MCF 10A (cell line): ENCODE data around the gene COQ10B. TPM values are rescaled to one million over a fixed set of nuclear protein-coding genes. Genes with fewer than 3 reads are reported as not detected.

Experiments used
- BruUV-seq: library from RNA; stranded (reverse); fragments of 400-500 nt; replicated peaks from 2 replicates; lab custom pipeline; 2021; lab: Mats Ljungman, UMichigan
- CTCF ChIA-PET: fragments of 300-600 bp; sonication (Branson Sonifier 250); formaldehyde crosslinking; extraction: SDS; loops from one replicate; lab custom pipeline; 2021; ENCODE audit warnings: antibody characterized with exemption, inconsistent platforms; lab: Yijun Ruan, JAX
- POLR2A ChIA-PET: fragments of 300-600, 350-650 bp; sonication (Branson Sonifier 250); formaldehyde crosslinking; extraction: SDS; loops from one replicate; lab custom pipeline; 2020; ENCODE audit warnings: antibody characterized with exemption, inconsistent platforms; lab: Yijun Ruan, JAX
- DNase-seq: peaks from one replicate; pipeline ENCODE4 v3.0.0-alpha.2; 2018; ENCODE audit not compliant: unreplicated experiment
- H3K27ac Mint-ChIP-seq: one replicate; pipeline ENCODE4 v1.8.0; 2022; ENCODE audit warnings: mild to moderate bottlenecking, low read depth, mixed read lengths; ENCODE audit not compliant: unreplicated experiment
- H3K27me3 Mint-ChIP-seq: one replicate; pipeline ENCODE4 v1.8.0; 2022; ENCODE audit warnings: mixed read lengths; ENCODE audit not compliant: insufficient read depth, unreplicated experiment
- H3K36me3 Mint-ChIP-seq: one replicate; pipeline ENCODE4 v1.8.0; 2022; ENCODE audit warnings: mild to moderate bottlenecking, moderate library complexity, mixed read lengths; ENCODE audit not compliant: insufficient read depth, unreplicated experiment
- H3K4me1 Mint-ChIP-seq: one replicate; pipeline ENCODE4 v1.8.0; 2022; ENCODE audit warnings: mixed read lengths; ENCODE audit not compliant: insufficient read depth, unreplicated experiment
- H3K4me3 Mint-ChIP-seq: one replicate; pipeline ENCODE4 v1.8.0; 2022; ENCODE audit warnings: mild to moderate bottlenecking, moderate library complexity, mixed read lengths; ENCODE audit not compliant: unreplicated experiment
- H3K9me3 Mint-ChIP-seq: one replicate; pipeline ENCODE4 v1.8.0; 2022; ENCODE audit warnings: mixed read lengths; ENCODE audit not compliant: unreplicated experiment
- intact Hi-C: fragments of 100-400 bp; cut with micrococcal nuclease; formaldehyde crosslinking; loops from 2 replicates; pipeline ENCODE4 v1.14.1; 2022
- total RNA-seq: library from RNA; stranded (reverse); gene quantifications from 2 replicates; pipeline ENCODE4 v1.2.3, GENCODE V29; 2022
- TF ChIP-seq, protein P1 (sequence below): fragments of 200-600 bp; IDR thresholded peaks from one replicate; pipeline ENCODE4 v1.8.0; 2022; ENCODE audit warnings: antibody characterized with exemption, mild to moderate bottlenecking; ENCODE audit not compliant: unreplicated experiment

Gene COQ10B
- total RNA-seq, 1 experiment from 2014 or later, result 21.3 TPM

DNA sequence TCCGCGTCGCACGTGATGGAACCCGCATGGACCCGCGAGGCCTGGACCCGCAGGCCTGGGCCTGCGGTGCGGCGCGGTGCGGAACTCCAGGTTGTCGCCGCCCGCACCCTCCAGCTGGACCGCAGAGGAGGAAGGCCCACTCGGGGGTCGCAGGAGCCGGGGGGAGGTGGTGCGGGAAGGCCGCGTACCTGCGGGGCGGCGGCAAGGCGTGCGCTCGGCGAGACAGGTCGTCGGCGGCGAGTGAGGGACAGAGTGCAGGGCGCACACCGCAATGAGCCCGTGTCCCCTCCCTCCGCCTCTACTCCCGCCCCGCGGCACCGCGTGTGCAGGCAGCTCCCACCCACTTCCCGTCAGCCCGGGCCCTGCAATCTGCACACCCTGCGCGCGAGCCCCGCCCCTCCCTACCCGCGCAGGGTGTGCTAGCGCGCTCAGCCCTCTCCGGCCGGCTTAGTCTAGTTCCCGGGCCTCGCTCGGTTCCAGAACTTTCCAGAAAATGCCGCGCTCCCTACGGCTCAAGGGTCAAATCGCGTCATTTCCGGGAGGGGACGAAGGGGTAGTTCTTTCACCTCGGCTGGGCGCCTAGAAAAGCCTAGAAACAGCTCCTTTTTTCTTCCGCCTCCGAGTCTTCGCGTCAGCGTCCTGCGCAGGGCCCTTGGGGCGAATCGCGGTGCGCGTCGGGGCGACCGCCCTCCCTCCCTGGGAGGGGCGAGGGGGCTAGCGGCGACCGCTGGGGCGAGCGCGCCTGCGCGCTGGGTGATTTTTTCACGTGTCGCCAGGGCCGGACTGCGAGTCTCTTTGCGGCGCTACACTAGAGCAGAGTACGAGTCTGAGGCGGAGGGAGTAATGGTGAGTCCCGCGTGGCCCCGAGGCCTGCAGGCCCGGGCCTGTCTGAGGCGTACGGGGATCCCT is 46.5 kb downstream of the COQ10B start, which contains the start of the genes HSPD1 and HSPE1:
HSPD1 (minus strand) TSS at position 247 of the 909 bp plus-strand sequence. CDS start 992 bp downstream, outside the sequence.
HSPE1 (plus strand) TSS at position 786 of the 909 bp plus-strand sequence; CDS start at position 844, 58 bp downstream.
- no peaks in the 10 kb centered on the region for H3K9me3 Mint-ChIP-seq
- peaks cover 87% of the 10 kb centered on the region for H3K36me3 Mint-ChIP-seq
- TF ChIP-seq, protein P1, sequence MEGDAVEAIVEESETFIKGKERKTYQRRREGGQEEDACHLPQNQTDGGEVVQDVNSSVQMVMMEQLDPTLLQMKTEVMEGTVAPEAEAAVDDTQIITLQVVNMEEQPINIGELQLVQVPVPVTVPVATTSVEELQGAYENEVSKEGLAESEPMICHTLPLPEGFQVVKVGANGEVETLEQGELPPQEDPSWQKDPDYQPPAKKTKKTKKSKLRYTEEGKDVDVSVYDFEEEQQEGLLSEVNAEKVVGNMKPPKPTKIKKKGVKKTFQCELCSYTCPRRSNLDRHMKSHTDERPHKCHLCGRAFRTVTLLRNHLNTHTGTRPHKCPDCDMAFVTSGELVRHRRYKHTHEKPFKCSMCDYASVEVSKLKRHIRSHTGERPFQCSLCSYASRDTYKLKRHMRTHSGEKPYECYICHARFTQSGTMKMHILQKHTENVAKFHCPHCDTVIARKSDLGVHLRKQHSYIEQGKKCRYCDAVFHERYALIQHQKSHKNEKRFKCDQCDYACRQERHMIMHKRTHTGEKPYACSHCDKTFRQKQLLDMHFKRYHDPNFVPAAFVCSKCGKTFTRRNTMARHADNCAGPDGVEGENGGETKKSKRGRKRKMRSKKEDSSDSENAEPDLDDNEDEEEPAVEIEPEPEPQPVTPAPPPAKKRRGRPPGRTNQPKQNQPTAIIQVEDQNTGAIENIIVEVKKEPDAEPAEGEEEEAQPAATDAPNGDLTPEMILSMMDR, result no peak
- BruUV-seq, result no TSS peak
- CTCF ChIA-PET, result interaction anchor here (1.1 kb wide), 1 partner anchor 115 kb away, joined by 3 read pairs; no protein-coding TSS in a partner anchor
- intact Hi-C loops, result loop anchor here (1.0 to 5.0 kb wide), 6 partner anchors 15 to 277 kb away; partner anchors contain the start of genes COQ10B and SF3B1
- POLR2A ChIA-PET, result interaction anchor here (0.6 to 10.4 kb wide), 32 partner anchors 9 to 700 kb away, joined by 3 to 366 read pairs (median 4); partner anchors contain the start of genes COQ10B, GTF3C3, MARS2 and MOB4
- peak within 1 kb of the TSS; percentile 93 for H3K27ac Mint-ChIP-seq
- H3K4me1 Mint-ChIP-seq, result peaks cover 18% of the 10 kb centered on the region
- peak within 1 kb of the TSS; percentile 89 for H3K4me3 Mint-ChIP-seq
- no peaks in the 10 kb centered on the region for H3K27me3 Mint-ChIP-seq
- peak; percentile 100 for DNase-seq

GRCh38 chr2:197500503-197501131 is 47.3 kb downstream of the COQ10B start:
- H3K27ac Mint-ChIP-seq, result peak overlapping the region; percentile 93
- peak overlapping the region; percentile 89 for H3K4me3 Mint-ChIP-seq
- H3K9me3 Mint-ChIP-seq, result no peaks in the 10 kb centered on the region
- TSS peak; percentile 64 for BruUV-seq
- peaks cover 18% of the 10 kb centered on the region for H3K4me1 Mint-ChIP-seq
- peaks cover 85% of the 10 kb centered on the region for H3K36me3 Mint-ChIP-seq
- intact Hi-C loops, result loop anchor here (1.0 to 2.0 kb wide), 5 partner anchors 15 to 276 kb away; partner anchors contain the start of gene SF3B1
- DNase-seq, result peak; percentile 24
- TF ChIP-seq, protein P1, result no peak
- POLR2A ChIA-PET, result interaction anchor here (0.5 to 10.4 kb wide), 26 partner anchors 8 to 575 kb away, joined by 3 to 366 read pairs (median 4); partner anchors contain the start of genes COQ10B, MARS2, MOB4 and SF3B1
- CTCF ChIA-PET, result interaction anchor here (1.1 to 3.1 kb wide), 4 partner anchors 13 to 114 kb away, joined by 3 to 9 read pairs (median 6); partner anchors contain the start of gene MOB4
- no peaks in the 10 kb centered on the region for H3K27me3 Mint-ChIP-seq

DNA sequence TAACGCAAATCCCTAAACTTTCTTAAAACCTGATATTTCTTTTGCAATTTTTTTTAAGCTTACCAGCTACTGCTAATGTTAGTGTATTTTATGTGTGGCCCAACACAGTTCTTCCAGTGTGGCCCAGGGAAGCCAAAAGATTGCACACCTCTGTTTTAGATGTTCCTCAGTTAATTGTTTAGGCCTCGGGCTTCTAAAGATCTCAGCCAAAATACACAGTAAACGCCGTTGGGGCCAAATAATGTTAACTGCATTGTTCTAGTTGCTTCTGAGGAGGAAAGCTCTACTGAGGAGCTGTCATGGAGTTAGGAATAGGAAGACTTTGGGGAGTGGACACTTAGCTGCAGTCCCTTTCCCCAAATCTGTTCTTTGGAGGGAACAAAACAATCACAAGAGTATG is 48.8 kb downstream of the COQ10B start:
- Mint-ChIP-seq H3K4me1 (peaks cover 16% of the 10 kb centered on the region), H3K27ac (peak overlapping the region; percentile 93), H3K27me3 (no peaks in the 10 kb centered on the region), H3K4me3 (peak overlapping the region; percentile 89), H3K36me3 (peaks cover 69% of the 10 kb centered on the region), H3K9me3 (no peaks in the 10 kb centered on the region)
- intact Hi-C loops, result no loop called here
- DNase-seq, result peak; percentile 51
- CTCF ChIA-PET, result interaction anchor here (2.1 to 3.1 kb wide), 2 partner anchors 11 to 13 kb away, joined by 7 to 9 read pairs; partner anchors contain the start of gene MOB4
- POLR2A ChIA-PET, result interaction anchor here (0.6 to 10.4 kb wide), 11 partner anchors 10 to 204 kb away, joined by 3 to 366 read pairs (median 27); partner anchors contain the start of genes COQ10B, MARS2, MOB4 and SF3B1
- no TSS peak for BruUV-seq
- TF ChIP-seq, protein P1, result no peak
